Activated T-cell treated with anti-CD3 and anti-CD28 coated beads for 4 hours (primary cell): ENCODE data around the gene MED16.
"Not testable (repeated sequence)": the region's sequence is repeated elsewhere in the genome, so short reads cannot be mapped to it uniquely, and the experiment has no call there.

ENCODE experiments used
- DNase-seq: peaks from one replicate; pipeline ENCODE4 v3.0.0-alpha.2; 2020

MED16 gene

DNA sequence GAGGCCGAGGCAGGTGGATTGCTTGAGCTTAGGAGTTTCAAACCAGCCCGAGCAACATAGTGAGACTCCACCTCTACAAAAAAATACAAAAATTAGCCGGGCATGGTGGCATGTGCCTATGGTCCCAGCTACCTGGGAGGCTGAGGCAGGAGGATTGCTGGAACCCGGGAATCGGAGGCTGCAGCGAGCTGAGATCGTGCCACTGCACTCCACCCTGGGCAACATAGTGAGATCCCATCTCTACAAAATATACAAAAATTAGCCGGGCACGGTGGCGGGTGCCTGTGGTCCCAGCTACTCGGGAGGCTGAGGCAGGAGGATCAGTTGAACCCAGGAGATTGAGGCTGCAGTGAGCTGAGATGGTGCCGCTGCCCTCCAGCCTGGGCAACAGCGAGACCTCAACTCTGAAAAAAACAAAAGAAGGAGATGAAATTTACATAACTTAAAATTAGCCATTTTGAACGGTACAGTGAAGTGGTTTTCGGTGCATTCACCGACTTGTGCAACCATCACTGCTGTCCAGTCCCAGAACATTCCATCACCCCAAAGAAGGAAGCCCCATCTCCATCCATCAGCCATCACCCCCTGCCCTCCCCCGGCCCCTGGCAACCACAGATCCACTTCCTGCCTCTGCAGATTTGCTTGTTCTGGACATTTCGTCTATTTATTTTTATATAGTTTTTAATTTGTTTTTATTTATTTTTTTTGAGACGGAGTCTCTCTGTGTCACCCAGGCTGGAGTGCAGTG lies 66.9 kb downstream of the MED16 start:
- no peak for DNase-seq

DNA sequence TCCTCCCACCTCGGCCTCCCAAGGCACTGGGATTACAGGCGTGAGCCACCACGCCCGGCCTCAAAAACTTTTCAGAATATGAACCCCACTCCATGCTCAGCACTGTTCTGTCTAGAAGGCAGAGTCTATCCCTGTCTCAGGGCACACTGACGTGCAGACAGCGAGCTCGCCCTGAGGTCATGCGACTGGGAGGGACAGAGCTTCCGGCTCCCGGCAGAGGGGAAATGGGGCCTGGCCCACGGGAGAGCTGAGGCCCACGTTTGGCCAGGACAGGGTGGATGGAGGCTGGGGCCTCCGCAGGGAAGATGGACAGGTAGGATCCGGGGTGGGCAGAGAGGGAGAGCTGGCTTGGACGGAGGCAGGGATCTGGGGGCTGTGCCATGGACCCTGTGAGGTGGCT lies 68.1 kb downstream of the MED16 start:
- DNase-seq: no peak

DNA sequence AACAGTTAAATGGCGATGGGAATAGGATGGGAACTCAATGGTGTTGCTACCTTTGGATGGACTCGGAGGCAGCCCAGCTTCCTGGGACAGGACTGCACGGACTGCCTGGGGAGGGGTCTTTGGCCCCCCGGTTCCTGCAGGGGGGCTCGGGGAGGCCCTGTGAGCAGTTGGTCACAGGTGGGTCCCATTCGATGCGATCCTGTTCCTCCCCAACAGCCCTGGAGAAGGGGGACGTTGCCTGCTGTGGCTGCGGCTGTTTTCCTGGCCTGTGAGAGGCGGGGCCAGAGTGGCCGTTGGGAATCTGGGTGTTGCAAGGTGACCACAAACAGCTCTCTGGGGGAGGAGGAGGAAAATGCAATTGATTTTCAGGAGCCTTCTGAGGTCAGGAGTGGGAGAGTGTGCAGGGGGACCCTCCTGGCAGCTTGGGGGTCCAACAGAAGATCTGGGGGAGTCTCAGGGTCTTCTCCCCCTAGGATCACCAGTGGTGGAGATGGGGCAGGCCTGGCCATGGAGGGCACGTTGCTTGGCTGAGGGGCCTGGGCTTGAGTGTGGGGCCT lies 69.3 kb downstream of the MED16 start:
- no peak for DNase-seq

DNA sequence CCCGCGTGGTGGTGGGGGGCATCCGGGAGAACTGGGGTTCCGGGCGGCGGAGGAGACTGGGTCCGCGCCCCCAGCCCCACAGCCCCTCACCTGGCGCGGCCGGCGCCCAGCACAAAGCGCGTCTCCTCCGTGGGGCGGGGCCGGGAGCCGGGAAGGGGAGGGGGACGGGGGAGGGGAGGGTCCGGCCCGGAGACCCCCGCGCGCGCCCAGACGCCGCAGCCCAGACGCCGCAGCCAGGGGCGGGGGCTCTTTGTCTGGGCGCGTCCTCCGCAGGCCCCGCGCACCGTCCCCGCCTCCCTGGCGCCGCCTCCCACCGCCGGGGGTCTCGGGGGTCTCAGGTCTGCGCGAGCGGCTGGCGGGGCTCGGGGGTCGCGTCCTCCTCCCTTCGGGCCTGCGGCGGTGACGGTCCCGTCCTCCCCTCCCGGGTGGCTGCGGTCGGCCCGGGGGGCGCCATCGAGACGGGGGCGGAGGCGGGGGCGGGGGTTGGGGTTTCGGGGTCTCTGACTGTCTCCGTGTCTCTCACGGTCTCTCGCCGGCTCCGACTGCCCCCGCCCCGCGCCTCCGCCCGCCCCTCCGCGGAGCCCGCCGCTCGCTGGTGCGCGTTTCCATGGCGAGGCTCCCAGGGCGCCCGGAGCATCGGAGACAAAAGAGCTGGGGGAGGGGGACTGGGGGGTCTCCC lies 71.0 kb downstream of the MED16 start, which contains the start of gene PLPPR3:
PLPPR3 (minus strand) TSS at position 131 of the 679 bp plus-strand sequence. CDS start 396 bp downstream, outside the sequence.
- no peak for DNase-seq

DNA sequence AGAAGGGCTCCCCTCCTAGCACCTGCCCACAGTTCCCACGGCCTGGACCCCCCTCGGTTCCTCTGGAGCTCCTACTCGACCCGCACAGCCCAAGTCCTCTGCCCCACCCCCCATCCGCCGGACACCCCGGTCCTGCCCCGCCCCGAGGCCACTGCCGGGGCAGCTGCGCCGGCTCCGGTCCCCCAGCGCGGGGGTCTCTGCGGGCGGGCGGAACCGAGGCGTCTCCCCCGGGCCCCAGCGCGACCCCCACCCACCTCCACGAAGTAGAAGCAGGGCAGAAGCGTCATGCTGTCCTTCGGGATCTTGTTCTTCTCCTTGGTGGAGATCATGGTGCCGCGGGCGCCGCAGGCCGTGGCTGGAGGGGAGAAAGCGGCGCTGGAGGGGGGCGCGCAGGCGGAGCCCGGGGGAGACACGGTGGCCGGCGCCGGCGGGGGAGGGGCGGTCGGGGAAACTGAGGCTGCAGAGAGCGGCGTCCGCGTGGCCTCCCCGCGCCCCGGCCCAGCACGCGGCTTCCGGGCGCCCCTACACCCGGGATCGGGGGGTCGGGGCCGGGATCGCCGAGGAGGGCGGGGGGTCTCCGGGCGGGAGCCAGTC lies 71.7 kb downstream of the MED16 start:
- no peak for DNase-seq

DNA sequence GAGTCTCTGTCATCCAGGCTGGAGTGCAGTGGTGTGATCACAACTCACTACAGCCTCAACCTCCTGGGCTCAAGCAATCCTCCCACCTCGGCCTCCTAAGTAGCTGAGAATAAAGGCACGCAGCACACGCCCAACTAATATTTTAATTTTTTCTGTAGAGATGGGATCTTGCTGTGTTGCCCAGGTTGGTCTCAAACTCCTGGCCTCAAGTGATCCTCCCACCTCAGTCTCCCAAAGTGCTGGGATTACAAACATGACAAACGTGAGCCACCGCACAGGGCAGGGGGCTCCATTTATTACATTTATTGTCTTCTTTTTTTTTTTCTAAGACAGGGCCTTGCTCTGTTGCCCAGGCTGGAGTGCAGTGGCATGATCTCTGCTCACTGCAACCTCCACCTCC lies 72.8 kb downstream of the MED16 start:
- not testable (repeated sequence) for DNase-seq
